GM12878 (cell line): ENCODE results near the gene SEMA7A. TPM values are rescaled to one million over a fixed set of nuclear protein-coding genes. Genes with fewer than 3 reads are reported as not detected.
A peak's percentile ranks its signal among the peaks of the same experiment; 100 is the strongest.

Source experiments
- ATAC-seq: fragments of 200-7000 bp; cut with Tn5 transposase; 3 replicates; pipeline ENCODE4 v1.9.1; 2020; ENCODE audit warnings: mild to moderate bottlenecking, moderate library complexity
- BruUV-seq: library from RNA; stranded (reverse); fragments of 400-500 nt; replicated peaks from 2 replicates; lab custom pipeline; 2021; lab: Mats Ljungman, UMichigan
- CTCF ChIA-PET: fragments of 300-600 bp; sonication (Branson Sonifier 250); formaldehyde crosslinking; extraction: SDS; loops from one replicate; lab custom pipeline; 2021; ENCODE audit warnings: inconsistent platforms; lab: Yijun Ruan, JAX
- POLR2A ChIA-PET: fragments of 350-600 bp; formaldehyde crosslinking; extraction: SDS; loops from one replicate; lab custom pipeline; 2021; ENCODE audit warnings: inconsistent platforms; lab: Charles Lee
- RAD21 ChIA-PET: fragments of 300-600 bp; sonication (Branson Sonifier 250); formaldehyde crosslinking; loops from one replicate; lab custom pipeline; 2023; ENCODE audit warnings: antibody characterized with exemption; ENCODE audit not compliant: unreplicated experiment; lab: Charles Lee
- SMC1A ChIA-PET: fragments of 300-600 bp; sonication (Branson Sonifier 250); formaldehyde crosslinking; loops from one replicate; lab custom pipeline; 2023; ENCODE audit not compliant: unreplicated experiment, uncharacterized antibody; lab: Charles Lee
- DNase-seq: peaks from one replicate; pipeline ENCODE4 v3.0.0-alpha.2; 2011; ENCODE audit warnings: low read depth, low spot score
- FAIRE-seq: peaks from 3 replicates; lab custom pipeline; 2011; peaks lifted over from hg19 to GRCh38; lab: Jason Lieb, UNC
- H2AFZ ChIP-seq: 2 replicates; pipeline ENCODE4 v1.6.0; 2011; ENCODE audit warnings: low read depth, low read length, control low read depth; ENCODE audit not compliant: control insufficient read depth
- H3K27ac ChIP-seq: 2 replicates; pipeline ENCODE4 v1.5.1; 2011; ENCODE audit warnings: control low read depth; ENCODE audit not compliant: control insufficient read depth, insufficient read depth
- H3K27me3 ChIP-seq, 2 experiments: replicated peaks in 1 of 2; 2 replicates each; pipeline versions ENCODE4 v1.6.0 to v1.6.1; 2011; ENCODE audit warnings: low read length in 1 of 2; ENCODE audit not compliant: control insufficient read depth in 2 of 2, insufficient read depth in 2 of 2
- H3K36me3 ChIP-seq, 2 experiments: 2 replicates each; pipeline ENCODE4 v1.5.1; 2011; ENCODE audit warnings: low read length in 1 of 2; ENCODE audit not compliant: control insufficient read depth in 2 of 2, insufficient read depth in 2 of 2
- H3K4me1 ChIP-seq: 2 replicates; pipeline ENCODE4 v1.6.1; 2011; ENCODE audit warnings: mild to moderate bottlenecking, low read length, moderate library complexity, mixed read lengths; ENCODE audit not compliant: control insufficient read depth, insufficient read depth
- H3K4me2 ChIP-seq: 2 replicates; pipeline ENCODE4 v1.6.0; 2011; ENCODE audit warnings: control low read depth; ENCODE audit not compliant: control insufficient read depth, insufficient read depth
- H3K4me3 ChIP-seq: fragments of 200-600 bp; sonication (generic); 2 replicates; pipeline ENCODE4 v1.5.1; 2016
- H3K79me2 ChIP-seq: 2 replicates; pipeline ENCODE4 v1.6.0; 2011; ENCODE audit warnings: low read length; ENCODE audit not compliant: control insufficient read depth, insufficient read depth
- H3K9ac ChIP-seq: 2 replicates; pipeline ENCODE4 v1.8.0; 2011; ENCODE audit warnings: low read length, control low read depth, mixed read lengths; ENCODE audit not compliant: control insufficient read depth, insufficient read depth
- H3K9me3 ChIP-seq: replicated peaks from 3 replicates; pipeline ENCODE4 v1.5.1; 2011; ENCODE audit warnings: mild to moderate bottlenecking, low read length; ENCODE audit not compliant: control insufficient read depth, insufficient read depth
- H4K20me1 ChIP-seq: 2 replicates; pipeline ENCODE4 v1.6.0; 2011; ENCODE audit not compliant: control insufficient read depth, insufficient read depth
- ATF3 ChIP-seq: IDR thresholded peaks from 2 replicates; pipeline ENCODE4 v1.6.1; 2011; ENCODE audit warnings: low read depth, mild to moderate bottlenecking, low read length, moderate library complexity, borderline replicate concordance; ENCODE audit errors: extremely low read depth
- BHLHE40 ChIP-seq, 2 experiments: fragments of 450-650 bp in 1 of 2; IDR thresholded peaks; 2 replicates each; pipeline ENCODE4 v1.6.1; 2011 to 2017; ENCODE audit warnings: low read depth in 2 of 2, borderline replicate concordance in 1 of 2, improper control_type of control experiment in 1 of 2, low read length in 1 of 2, mild to moderate bottlenecking in 1 of 2
- NBN ChIP-seq: fragments of 450-650 bp; IDR thresholded peaks from 2 replicates; pipeline ENCODE4 v1.6.1; 2016
- NKRF ChIP-seq: fragments of 450-650 bp; conservative IDR thresholded peaks from 2 replicates; pipeline ENCODE4 v1.6.1; 2017; ENCODE audit warnings: mild to moderate bottlenecking, moderate library complexity
- NR2F1 ChIP-seq: fragments of 450-650 bp; conservative IDR thresholded peaks from 2 replicates; pipeline ENCODE4 v1.6.1; 2017; ENCODE audit warnings: mild to moderate bottlenecking
- RAD51 ChIP-seq: fragments of 450-650 bp; IDR thresholded peaks from 2 replicates; pipeline ENCODE4 v1.6.1; 2016; ENCODE audit warnings: moderate library complexity, mild to moderate bottlenecking, inconsistent platforms
- ZBTB11 ChIP-seq: fragments of 450-650 bp; formaldehyde crosslinking; IDR thresholded peaks from 2 replicates; pipeline ENCODE4 v1.5.0; 2022; ENCODE audit warnings: mild to moderate bottlenecking, missing genetic modification characterization
- WGBS: methylation state at CpG from one replicate; pipeline ENCODE4 v1.1.6; 2016; ENCODE audit warnings: low lambda C conversion rate; ENCODE audit not compliant: insufficient replicate concordance, insufficient coverage; ENCODE audit errors: missing lambda C conversion rate; 5-methylcytosine and 5-hydroxymethylcytosine counted together
- in situ Hi-C: fragments of 300-500 bp; cut with MboI; formaldehyde crosslinking; loops from 9 replicates; pipeline ENCODE4 v1.14.3; 2018; ENCODE audit warnings: mixed read lengths
- intact Hi-C: fragments of 100-400 bp; cut with micrococcal nuclease; formaldehyde crosslinking; loops from one replicate; pipeline ENCODE4 v1.14.2; 2022; ENCODE audit not compliant: unreplicated experiment
- polyA plus RNA-seq, 11 experiments: library from polyadenylated mRNA; depleted of rRNA in 4 of 11; unstranded in 6 of 11; stranded (reverse) in 5 of 11; fragments of >200 nt; fragmentation: Nextera tagmentation in 4 of 11; fragmentation: Illumina TruSeq in 1 of 11; extraction: Ambion mirVana in 4 of 11; extraction: Trizol in 1 of 11; gene quantifications; 1 replicate in 1 of 11; 2 replicates in 10 of 11; pipeline versions ENCODE4 v1.2.1 to v1.2.3, GENCODE V29; 2011 to 2016; ENCODE audit warnings: inconsistent platforms in 2 of 11, missing spikeins in 2 of 11, low read depth in 1 of 11
- total RNA-seq, 4 experiments: library from RNA; depleted of rRNA in 3 of 4; stranded (reverse); fragments of >200 nt in 3 of 4; fragmentation: Illumina TruSeq in 1 of 4; extraction: Trizol in 1 of 4; gene quantifications; 2 replicates each; pipeline versions ENCODE4 v1.2.1 to v1.2.3, GENCODE V29; 2013 to 2021

Gene SEMA7A
- total and polyA plus RNA-seq, 10 of the 15 experiments (the other 5 are each of a cell fraction or from before 2014, with no cell fraction given): 0.08 to 112 (median 53.5) TPM

DNA sequence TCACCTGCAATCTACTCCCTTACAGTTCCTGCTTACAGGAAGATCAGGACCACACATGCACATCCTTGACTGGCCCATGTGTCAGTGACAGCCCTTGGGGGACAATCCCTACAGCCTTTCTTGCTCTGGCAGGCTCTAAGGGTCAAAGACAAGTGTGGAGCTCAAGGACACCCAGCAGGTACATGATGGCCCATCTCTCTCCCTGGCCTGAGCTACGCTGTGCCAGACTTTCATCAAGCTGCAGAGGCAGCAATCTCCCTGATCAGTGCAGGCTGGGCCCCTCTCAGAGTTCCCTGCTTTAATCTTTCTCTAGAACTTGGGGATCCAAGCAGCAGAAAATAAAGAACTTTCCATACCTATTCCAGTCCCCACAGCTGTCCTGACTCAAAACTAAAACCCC is 2.6 kb downstream of the SEMA7A start:
- ChIA-PET CTCF (interaction anchor here (0.7 to 22.3 kb wide), 5 partner anchors 8 to 54 kb away, joined by 3 to 655 read pairs (median 48); partner anchors contain the start of genes CYP11A1 and UBL7), RAD21 (interaction anchor here (0.7 to 24.4 kb wide), 10 partner anchors 7 to 184 kb away, joined by 3 to 496 read pairs (median 4); partner anchors contain the start of genes CLK3 and UBL7), POLR2A (interaction anchor here (0.6 to 16.6 kb wide), 14 partner anchors 9 to 116 kb away, joined by 3 to 325 read pairs (median 6); partner anchors contain the start of gene UBL7), SMC1A (interaction anchor here (1.0 to 25.4 kb wide), 10 partner anchors 9 to 50 kb away, joined by 3 to 544 read pairs (median 4); no protein-coding TSS in a partner anchor)
- Histone ChIP-seq H3K27ac (peak overlapping the region; percentile 84), H3K79me2 (peaks cover 86% of the 10 kb centered on the region), H3K4me2 (peak overlapping the region; percentile 97), H3K4me3 (peak overlapping the region; percentile 98), H3K9ac (peak overlapping the region; percentile 76), H3K4me1 (peaks cover 48% of the 10 kb centered on the region), H4K20me1 (peaks cover 19% of the 10 kb centered on the region), H2AFZ (no peak overlapping the region), H3K27me3 (no peaks in the 10 kb centered on the region), H3K36me3 (peaks cover 11 to 16% of the 10 kb centered on the region in 2 experiments; a peak in 3 of 4 replicates), H3K9me3 (no peaks in the 10 kb centered on the region)
- TSS peak; percentile 61 for BruUV-seq
- ATAC-seq (no peak), FAIRE-seq (no peak), DNase-seq (no peak)
- 0% methylated on average over 1 of the region's 1 CpG for WGBS
- intact Hi-C loops: loop anchor here (2.0 to 5.0 kb wide), 3 partner anchors 34 to 186 kb away; partner anchors contain the start of genes ARID3B and CLK3
- no peak for TF ChIP-seq NR2F1
- 0 out of 2 replicates have a peak, but pooled peaks have one; percentile 2 for TF ChIP-seq NBN
- no peak for TF ChIP-seq RAD51
- no peak for TF ChIP-seq ATF3
- TF ChIP-seq NKRF: peak; percentile 42; the same call in 1 of the 2 replicates
- TF ChIP-seq BHLHE40 (IDR thresholded peaks at IDR 0.05; ENCODE audit: borderline replicate concordance in 1 of 2, low read depth in 2 of 2, low read length in 1 of 2): no peak
- TF ChIP-seq ZBTB11: no peak
- in situ Hi-C loops: no loop called here
